HG03280 (cell line): ENCODE results near the gene TTLL11.

Experiments used
- ATAC-seq: cut with Tn5 transposase; IDR thresholded peaks from one replicate; pipeline ENCODE4 v1.9.1; 2021; ENCODE audit warnings: mild to moderate bottlenecking, moderate library complexity; ENCODE audit not compliant: unreplicated experiment

The TTLL11 gene

DNA sequence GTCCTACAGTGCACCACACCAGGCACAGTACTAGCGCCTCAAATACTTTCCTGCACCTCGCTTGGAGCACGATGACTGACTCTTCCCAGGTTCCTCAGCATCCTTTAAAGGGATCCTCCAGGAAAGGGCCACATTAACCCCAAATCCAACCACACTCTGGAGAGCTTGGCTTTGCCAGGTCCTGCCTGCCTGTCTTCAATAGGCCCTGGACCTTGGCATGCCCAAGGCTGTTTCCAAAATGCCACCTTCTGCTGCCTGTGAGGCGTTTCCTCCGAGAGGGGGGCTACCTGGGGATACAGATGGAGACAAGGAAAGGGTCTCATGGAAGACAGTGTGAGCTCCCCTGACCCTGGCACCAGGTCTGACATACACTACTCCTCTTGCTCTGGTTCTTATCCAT, 271.8 kb downstream of the TTLL11 start:
- no peak for ATAC-seq

DNA sequence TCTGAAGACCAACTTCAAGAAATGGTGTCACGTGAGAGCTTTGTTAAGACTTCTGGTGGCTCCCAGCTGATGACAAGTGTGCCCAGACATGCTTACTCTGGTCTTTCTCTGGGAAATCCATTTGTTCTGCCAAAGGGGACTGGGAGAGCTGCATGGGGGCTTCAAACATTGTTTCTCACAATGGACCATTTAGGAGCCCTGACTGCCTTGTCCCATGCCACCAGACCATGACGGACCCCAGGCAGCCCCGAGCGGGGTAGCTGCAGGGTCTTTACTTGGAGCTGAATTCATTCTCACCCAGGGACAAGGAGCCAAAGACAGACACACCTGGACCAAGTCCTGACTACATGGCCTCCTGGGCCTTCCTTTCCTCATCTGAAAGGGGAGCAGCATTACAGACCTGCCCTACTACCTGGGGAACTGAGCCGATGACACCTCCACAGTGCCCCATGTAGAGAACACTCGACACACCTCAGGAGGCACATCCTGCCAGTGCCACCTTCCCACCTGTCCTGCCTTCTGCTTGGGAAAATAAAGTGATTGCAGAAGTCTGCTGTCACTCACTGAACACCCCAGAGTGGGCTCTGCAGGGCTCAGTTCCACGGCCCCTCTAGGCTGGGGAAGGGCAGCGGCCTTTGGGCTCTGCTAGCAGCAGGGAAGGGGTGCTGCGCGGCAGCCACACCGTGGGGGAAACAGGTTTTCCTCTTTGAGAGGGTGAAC, 272.7 kb downstream of the TTLL11 start:
- no peak for ATAC-seq

DNA sequence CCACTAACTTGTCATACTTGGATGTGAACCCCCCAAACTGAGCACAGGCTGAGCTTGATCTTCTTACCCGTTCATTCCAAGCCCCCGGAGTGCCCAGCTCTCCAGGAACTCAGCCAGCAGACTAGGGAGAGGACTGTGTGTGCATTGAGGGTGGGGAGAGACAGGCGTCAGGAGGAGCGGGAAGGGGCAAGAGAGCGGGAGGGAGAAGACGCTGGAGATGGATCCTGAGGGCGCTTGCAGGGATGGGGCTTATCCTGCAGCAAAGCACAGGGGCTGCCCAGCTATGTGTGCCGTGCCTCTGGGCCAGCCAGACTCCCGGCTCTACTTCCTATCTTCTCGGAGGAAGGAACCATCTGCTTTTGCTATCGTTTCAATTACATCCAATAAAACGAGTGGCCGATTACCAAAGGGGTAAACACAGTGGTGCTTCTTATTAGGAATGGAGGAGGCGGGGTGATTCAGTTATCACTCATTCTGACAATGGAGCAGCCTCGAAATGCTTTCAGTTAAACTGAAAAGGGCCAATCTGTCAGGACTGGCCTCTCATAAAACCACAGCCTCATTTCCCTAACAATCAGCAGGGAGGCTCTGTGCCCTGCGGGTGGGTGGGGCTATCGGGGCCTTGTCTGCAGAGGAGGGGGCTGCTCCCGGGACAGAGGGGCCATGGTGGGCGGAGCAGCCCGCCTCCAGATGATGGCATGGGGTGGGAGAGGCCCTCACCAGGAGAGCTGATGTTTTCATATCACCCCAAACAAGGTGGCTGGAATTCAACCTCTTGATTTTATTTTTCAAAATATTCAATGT, 273.5 kb downstream of the TTLL11 start:
- ATAC-seq, result no peak

DNA sequence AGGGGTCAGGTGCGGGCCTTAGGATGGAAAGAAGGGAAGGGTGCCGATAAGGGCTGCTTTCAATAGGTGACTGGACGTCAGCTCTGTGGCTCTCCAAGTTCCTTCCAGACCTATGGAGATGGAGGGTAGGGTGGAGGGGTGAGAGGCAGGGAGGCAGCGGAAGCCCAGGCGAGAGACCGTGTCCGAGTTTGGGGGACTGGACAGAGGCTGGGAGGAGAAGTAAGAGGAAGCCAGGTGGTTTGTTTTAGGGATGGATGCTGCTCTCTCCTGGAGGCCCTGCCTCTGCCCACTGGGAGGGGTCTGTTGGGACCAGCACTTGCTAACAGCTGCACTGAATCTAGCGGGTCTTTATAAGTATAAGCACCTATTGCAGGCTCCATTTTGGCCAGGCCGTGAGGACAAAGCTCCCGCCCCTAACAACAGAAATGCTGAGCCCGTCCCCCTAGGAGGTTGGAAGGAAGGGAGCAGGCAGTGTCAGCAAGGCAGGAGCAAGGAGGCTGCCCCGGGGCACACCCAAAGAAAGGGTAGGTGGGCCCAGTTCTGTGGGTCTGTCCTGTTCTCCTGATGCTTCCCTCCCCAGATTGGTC, 274.2 kb downstream of the TTLL11 start:
- no peak for ATAC-seq

DNA sequence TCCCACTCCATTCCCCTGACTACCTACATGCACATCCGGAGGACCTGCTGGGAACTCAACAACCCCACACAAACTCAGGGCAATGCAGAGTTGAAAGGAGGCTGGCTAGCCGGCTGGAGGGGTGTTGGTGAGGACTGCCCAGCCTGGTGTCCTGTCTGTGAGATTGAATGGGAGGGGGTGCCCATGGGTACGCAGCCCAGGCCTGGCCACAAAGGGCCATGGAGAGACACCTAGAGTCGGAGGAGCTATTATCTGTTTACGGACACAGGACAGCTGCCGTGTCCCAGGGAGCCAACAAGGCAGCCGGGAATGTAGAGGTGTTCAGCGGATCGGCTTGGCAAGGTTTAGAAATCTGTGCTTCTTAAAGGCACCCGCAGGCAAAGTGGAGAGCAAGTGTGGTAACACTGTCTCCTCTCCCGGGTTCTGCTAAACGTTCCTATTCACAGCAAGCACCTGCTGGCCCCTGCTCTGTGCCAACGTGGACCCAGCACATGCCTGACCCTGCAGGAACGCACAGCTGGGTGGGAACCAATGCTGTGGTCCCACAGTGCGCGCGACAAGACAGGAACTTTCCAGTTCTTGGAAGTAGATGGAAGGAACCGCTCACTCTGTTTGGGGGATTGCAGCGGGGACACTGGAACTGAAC, 275.0 kb downstream of the TTLL11 start:
- ATAC-seq, result no peak

DNA sequence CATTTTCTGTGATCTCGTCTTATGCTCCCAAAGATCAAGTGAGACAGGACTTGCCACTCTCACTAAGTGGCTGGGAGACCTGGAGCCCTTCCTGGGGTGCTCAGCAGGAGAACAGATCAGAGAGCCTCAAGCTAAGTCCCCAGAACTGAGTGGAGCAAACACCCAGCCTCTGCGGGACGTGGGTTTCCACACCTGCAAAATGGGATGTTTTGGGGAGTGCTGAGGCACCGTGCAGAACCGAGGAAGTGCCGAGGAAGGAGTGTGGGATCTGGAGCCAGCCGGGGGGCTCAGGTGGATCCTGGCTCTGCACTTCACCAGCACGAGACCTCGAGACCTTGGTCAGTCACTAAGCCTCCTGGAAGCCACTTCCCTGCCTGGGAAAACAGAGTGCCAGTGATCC, 275.6 kb downstream of the TTLL11 start:
- no peak for ATAC-seq

DNA sequence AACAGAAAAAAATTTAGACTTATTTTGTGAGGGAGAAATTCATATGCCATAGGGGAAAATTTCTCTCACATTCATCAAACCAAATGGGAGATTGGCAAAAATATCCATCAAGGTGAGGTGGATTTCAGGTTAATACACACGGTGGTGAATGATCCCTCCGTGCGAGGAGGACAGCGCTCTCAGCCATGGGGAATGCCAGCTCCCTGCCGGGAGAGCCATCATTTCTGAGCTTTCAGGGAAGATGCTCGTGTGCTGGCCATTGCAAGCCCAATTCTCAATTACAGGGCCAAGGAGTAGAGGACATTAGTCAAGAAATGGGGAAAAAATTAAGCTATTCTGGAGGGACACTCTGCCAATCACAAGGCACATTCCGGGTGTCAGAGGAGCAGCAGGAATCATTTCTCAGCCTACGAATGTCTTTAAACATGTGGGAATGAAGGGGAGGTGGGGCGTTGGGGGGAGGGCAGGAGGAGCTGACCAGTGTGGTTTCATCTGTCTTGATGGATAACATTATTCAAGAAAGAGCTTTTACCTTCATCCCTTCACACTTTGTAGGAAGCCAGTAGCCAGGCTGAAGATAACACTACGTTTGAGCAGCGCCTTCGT, 276.2 kb downstream of the TTLL11 start:
- no peak for ATAC-seq

DNA sequence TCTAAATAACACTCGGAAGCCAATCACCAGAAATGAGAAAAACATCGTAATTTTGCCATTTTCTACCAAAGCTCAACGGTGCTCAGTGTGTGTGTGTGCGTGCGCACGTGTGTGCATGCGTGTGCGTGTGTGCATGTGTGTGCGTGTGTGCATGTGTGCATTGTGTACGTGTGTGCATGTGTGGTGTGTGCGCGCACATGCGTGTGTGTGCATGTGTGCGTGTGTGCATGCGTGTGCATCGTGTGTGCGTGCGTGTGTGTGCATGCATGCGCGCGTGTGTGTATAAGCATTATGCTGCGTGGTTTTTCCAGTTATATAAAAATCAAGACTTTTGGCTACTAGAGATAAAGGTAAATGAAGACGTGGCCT, 276.7 kb downstream of the TTLL11 start:
- ATAC-seq, result no peak

DNA sequence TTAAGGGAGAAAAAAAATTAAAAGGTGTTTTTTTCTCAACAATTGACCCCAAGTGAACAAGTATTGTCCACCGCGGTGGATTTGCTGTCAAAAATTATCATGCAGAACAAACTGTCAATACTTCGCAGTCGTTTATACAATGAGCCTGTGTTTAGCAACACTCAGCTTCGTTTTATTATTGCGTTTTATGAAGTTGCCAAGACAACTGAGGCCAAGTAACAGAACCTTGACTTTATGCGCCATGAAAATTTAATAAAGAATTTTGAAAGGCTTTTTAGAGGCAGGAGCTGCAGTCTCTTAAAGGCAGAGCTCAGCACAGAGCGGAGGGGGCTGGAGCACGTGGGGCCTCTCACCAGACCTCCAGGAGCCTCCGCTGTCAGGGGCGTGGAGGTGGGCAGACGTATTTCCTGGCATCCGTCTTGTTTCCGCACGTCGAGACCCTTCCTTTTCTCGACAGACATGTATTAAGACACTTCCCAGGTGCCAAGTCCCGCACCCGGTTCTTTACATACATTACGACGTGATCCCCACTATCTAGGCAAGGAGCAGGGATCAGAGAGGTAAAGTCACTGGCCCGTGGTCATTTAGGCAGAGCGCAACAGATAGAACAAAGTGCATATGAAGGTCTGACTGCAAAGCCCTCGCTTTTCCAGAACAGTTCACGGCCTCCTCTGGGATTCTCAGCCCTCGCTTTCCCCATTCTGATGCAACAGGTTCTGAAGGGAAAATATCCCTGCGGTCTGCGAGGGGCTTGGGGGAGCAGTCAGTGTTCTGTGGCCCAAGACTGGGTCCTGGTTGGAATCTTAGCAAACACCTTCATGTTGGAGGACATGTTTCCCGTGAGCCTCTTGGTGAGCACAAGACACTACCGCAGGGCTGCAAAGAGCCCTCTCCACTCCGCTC, 277.3 kb downstream of the TTLL11 start:
- ATAC-seq, result no peak

DNA sequence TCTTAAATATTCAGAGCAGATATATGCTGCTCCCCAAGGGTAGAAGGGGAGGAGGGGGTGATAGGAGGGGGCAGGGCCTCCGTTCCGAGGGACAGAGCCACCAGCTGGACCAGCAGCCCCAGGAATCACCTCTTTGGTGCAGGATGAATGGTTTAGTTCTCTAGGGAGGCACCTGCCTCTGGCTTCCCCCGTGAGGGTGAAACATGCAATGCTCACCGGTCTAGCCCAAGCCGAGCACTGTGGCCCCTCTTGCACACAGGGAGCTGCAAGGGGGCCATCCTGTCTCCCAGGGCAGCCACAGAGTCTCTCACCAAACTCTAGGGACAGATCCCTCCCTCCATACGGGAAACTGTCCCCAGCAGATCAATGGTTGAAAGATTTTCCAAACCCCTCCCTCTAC, 278.0 kb downstream of the TTLL11 start:
- no peak for ATAC-seq

DNA sequence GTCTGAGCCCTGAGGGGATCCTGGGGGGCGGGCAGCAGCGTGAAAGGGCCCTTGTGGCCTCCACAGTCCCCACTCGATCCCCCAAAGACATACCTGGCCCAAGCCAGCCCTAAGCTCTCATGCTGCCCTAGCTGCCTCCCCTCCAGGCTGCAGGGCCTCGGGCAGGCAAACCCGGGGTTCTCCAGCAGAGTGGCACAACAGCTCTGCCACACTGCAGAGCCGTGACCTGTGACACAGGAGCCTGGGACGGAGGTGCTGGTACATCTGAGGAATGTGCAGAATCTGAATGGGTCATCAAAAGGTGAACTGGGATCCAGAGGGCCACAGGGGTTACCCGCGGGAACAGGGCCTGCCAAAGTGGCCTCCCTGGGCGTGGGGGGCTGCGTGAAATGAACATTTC, 278.5 kb downstream of the TTLL11 start:
- no peak for ATAC-seq

DNA sequence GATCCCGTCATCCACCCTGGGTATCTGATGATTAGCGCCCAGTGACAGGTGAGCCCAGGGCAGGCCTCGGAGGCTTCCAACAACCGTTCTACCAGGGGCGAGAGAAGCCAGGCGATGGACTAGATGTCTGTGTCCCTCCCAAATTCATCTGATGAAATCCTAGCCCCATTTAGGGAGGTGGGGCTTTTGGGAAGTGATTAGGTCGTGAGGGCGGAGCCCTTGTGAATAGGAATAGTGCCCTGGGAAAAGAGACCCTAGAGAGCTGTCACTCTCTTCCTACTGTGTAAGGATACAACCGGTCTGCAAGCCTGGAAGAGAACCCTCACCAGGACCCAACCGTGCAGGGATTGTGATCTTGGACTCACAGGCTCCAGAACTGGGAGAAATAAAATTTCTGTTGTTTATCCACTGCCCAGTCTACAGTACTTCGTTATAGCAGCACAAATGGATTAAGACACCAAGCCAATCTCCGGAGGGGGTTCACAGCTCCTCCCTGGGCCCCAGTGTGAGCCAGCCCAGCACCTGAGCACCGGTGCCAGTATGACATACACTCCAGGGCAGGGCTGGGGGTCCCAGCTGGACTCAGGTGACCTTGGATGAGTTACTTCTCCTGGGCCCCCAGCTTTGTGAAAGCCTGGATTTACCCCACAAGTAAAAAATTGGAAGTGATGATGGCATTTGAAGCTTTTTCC, 279.4 kb downstream of the TTLL11 start:
- no peak for ATAC-seq

DNA sequence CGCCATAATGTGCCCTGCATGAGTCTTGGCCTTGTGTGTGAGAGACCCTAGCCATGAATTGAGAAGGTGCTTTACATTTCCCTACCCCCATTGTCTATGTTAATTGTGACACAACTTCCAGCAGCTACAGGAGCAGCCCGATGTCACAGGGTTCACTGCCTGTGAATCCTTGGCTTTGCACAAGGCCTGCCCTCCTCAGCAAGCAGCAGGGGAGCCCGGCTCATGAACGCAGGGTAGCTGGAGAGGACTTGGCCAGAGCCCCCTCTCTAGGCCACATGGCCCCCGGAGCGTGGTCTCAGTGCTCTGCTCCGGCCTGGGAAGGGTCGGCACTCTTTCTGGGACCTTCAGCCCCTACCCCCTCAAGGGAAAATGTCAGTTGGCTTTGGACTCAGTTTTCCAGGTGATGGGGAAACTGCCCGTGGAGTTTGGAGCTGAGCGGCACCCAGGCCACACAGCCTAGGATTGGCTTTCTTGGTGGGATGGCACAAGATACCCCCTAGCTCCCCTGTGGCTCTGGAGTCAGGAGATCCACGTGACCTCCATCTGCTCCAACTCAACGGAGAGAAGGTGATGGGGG, 280.9 kb downstream of the TTLL11 start:
- no peak for ATAC-seq

DNA sequence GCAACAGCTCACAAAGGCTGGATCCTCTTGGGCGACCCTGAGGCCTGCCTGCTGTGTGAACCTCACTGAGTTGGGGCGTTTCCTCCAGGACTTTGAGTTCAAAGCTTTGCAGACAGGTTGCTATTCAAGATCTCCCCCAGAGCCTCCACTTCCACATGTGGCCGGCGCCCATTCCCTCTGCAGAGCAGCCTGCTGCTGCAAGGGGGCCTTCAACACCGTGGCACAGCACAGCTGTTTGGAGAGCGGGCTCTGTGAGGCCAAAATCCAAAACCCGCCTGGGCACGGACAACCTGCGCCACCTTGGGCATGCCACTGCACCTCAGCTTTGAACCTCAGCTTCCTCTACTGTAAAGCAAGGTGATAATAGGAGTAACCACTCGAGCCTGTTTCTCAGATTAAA, 281.4 kb downstream of the TTLL11 start:
- ATAC-seq, result no peak

DNA sequence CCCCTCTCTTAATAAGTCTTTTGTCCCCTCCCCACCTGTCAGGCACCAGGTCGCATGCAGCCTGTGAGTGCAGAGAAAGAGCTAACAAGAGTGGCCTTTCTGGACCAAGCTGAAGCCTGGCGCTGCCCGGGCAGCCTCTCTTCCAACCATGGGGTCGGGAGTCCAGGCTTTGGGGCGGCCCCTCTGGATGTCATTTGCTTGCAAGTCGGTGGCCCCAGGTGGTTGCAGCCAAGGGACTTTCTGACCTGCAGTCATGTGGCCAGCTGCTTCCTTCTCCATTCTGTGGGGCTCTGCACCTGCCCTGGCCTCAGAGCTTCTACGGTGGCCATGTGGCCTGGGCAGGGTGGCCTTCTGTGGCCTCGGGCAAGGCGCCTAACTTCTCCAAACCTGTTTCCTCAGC, 282.0 kb downstream of the TTLL11 start:
- no peak for ATAC-seq

DNA sequence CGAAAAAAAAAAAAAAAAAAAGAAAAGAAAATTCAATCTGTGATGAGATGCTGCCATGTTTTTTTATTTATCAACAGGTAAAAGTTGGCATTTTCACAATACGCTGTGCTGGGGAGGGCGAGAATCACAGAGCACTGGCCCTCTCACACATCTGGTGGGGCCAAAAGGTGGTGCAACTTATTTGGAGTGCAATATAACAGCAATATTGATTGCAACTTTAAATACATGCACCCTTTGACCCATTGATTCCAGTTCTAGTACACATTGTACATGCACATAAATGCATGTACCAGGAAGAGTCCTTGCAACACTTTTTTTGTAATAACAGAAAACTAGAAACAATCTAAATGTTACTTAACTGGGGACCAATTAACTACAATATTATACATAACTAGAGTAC, 282.6 kb downstream of the TTLL11 start:
- no peak for ATAC-seq

DNA sequence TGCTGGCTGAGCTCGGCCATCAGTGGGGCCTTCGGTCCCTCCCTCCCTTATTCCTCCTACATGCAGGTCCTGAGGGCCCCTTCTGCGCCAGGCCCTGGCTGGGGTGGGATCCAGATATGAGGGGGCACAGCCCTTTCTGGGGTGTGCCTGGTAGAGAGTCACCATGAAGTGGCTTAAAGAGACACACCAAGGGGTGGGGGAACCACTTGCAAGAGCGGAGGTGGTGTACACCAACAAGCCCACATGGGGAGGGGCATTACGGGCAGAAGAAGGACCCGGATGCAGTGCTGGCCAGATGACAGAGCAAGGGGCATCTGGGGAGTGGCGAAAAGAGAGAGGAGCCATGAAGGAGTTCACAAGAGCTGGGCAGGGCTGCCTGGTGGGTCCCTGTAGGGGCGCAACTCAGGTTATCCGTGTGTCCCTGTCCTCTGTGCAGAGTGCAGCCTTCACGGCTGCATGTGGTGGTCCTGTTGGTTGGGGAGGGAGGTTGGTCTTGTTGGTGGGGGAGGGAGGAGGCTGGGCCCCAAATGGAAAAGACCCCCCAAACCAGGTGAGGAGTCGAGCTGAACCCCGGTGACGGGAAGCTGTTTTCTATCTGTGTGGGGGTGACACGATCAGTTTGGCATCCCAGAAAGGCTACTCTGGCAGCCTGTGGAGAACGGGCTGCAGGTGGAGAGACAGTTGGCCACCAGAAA, 283.6 kb downstream of the TTLL11 start:
- no peak for ATAC-seq

DNA sequence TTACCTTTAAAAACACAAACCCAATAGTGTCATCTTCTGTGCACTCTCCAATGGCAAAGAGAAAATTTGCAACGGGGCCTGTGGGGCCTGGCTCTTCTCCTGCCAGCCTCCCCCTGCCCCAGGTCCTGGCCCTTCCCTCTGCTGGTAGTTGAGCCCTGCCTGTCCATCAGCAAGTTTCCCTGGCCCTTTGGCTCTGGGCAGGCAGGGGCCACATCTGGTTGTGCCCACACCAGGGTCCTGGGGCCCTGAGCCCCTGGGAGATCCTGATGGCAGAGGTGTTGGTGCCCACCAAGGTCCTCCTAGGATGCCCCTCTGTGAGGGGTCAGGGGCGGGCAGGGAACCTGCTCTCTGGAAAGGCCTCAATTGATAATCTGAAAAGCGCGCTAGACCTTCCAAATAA, 284.3 kb downstream of the TTLL11 start:
- ATAC-seq, result no peak

DNA sequence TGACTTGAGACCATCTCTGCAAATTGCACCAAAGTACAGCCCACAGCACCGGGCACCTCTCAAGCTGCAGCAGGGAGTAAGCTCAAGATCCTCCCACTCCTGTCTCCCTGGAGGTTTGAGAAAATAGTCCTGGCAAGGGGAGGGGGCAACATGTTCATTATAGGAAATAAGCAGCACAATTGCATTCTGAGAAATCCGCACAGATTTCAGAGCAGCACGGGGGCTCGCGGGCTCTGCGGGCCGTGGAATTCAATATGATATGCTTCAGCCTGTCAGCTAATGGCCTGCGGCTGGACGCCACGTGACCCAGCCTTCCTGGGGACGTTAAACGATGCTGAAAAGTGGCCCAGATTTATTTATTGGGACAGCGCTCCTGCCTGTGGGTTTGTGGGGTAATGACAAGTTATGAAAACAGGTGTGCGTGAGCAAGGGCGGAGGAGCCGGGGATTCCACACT, 285.3 kb downstream of the TTLL11 start:
- ATAC-seq, result no peak
